Endodermal cell (in vitro differentiated cells): Measurements from ENCODE around the gene PTPRK. TPM values are rescaled to one million over a fixed set of nuclear protein-coding genes. Genes with fewer than 3 reads are reported as not detected.
"Not testable (repeated sequence)": the region's sequence is repeated elsewhere in the genome, so short reads cannot be mapped to it uniquely, and the experiment has no call there.

Experiments used
- DNase-seq: peaks from one replicate; pipeline ENCODE4 v3.0.0-alpha.2; 2017
- H3K27ac ChIP-seq: 2 replicates; pipeline ENCODE4 v1.5.1; 2013; ENCODE audit warnings: mild to moderate bottlenecking, low read depth, low read length, moderate library complexity
- H3K27me3 ChIP-seq: 2 replicates; pipeline ENCODE4 v1.6.1; 2013; ENCODE audit warnings: mild to moderate bottlenecking, low read length, moderate library complexity; ENCODE audit not compliant: insufficient read depth, control insufficient read depth, poor library complexity, severe bottlenecking
- H3K36me3 ChIP-seq: 2 replicates; pipeline ENCODE4 v1.7.0; 2013; ENCODE audit warnings: mild to moderate bottlenecking, low read length, moderate library complexity; ENCODE audit not compliant: control insufficient read depth, insufficient read depth
- H3K4me1 ChIP-seq: one replicate; pipeline ENCODE4 v1.7.0; 2013; ENCODE audit warnings: low read length; ENCODE audit not compliant: control insufficient read depth, insufficient read depth
- H3K4me3 ChIP-seq: 2 replicates; pipeline ENCODE4 v1.5.1; 2013; ENCODE audit warnings: mild to moderate bottlenecking, low read length, moderate library complexity
- H3K9ac ChIP-seq: 2 replicates; pipeline ENCODE4 v1.6.1; 2013; ENCODE audit warnings: mild to moderate bottlenecking, low read length, moderate library complexity; ENCODE audit not compliant: poor library complexity, severe bottlenecking; ENCODE audit errors: extremely low read depth
- H3K9me3 ChIP-seq: 2 replicates; pipeline ENCODE4 v1.6.1; 2013; ENCODE audit warnings: mild to moderate bottlenecking, low read length, moderate library complexity; ENCODE audit not compliant: control insufficient read depth
- H3K27ac Mint-ChIP-seq: 2 replicates; pipeline ENCODE4 v1.8.0; 2020; ENCODE audit warnings: mixed read lengths
- H3K27me3 Mint-ChIP-seq: 2 replicates; pipeline ENCODE4 v1.8.0; 2021; ENCODE audit warnings: mild to moderate bottlenecking, mixed read lengths; ENCODE audit not compliant: insufficient read depth
- H3K36me3 Mint-ChIP-seq: 2 replicates; pipeline ENCODE4 v1.8.0; 2020; ENCODE audit warnings: low read depth, mixed read lengths
- H3K4me1 Mint-ChIP-seq: 2 replicates; pipeline ENCODE4 v1.8.0; 2020; ENCODE audit warnings: mixed read lengths
- H3K4me3 Mint-ChIP-seq: 2 replicates; pipeline ENCODE4 v1.8.0; 2020; ENCODE audit warnings: mild to moderate bottlenecking, moderate library complexity, mixed read lengths
- H3K9me3 Mint-ChIP-seq: 2 replicates; pipeline ENCODE4 v1.8.0; 2020; ENCODE audit warnings: mild to moderate bottlenecking, mixed read lengths
- WGBS, 2 experiments: methylation state at CpG; one replicate each; pipeline versions ENCODE4 v1.1.5 to v1.1.7; 2013; ENCODE audit warnings: missing lambda C conversion rate in 2 of 2, mixed read lengths in 1 of 2; ENCODE audit not compliant: insufficient coverage in 1 of 2, insufficient read length in 1 of 2; 5-methylcytosine and 5-hydroxymethylcytosine counted together
- total RNA-seq, 2 donors: library from RNA; stranded (reverse); fragmentation: NEBNext Ultra II Directional in 1 of 2; extraction: Animal tissue kit (Norgen Biotek cat#: 25700) in 1 of 2; gene quantifications; 2 replicates in 1 of 2; 3 replicates in 1 of 2; pipeline ENCODE4 v1.2.1, GENCODE V29; 2021
- TF ChIP-seq, protein P1 (sequence below): fragments of 200-600 bp; sonication (generic); conservative IDR thresholded peaks from 2 replicates; pipeline ENCODE4 v1.5.0; 2021; ENCODE audit warnings: antibody characterized with exemption, mild to moderate bottlenecking

The PTPRK gene
- total RNA-seq, 2 donors from 2014 or later, result 46.4 to 57.6 TPM

GRCh38 chr6:127933852-127934840 is 586.3 kb downstream of the PTPRK start:
- no peak for DNase-seq
- Histone ChIP-seq H3K9ac (no peak overlapping the region), H3K4me1 (no peaks in the 10 kb centered on the region), H3K36me3 (no peaks in the 10 kb centered on the region), H3K9me3 (peaks cover 14% of the 10 kb centered on the region), H3K27ac (no peak overlapping the region), H3K4me3 (no peak overlapping the region), H3K27me3 (no peaks in the 10 kb centered on the region)
- H3K27me3 Mint-ChIP-seq, result no peaks in the 10 kb centered on the region
- 88 to 90% methylated on average over 3 to 7 of the region's 7 CpGs for WGBS, 2 experiments
- H3K4me1 Mint-ChIP-seq, result no peaks in the 10 kb centered on the region
- H3K9me3 Mint-ChIP-seq, result peaks cover 12% of the 10 kb centered on the region
- TF ChIP-seq, protein P1, sequence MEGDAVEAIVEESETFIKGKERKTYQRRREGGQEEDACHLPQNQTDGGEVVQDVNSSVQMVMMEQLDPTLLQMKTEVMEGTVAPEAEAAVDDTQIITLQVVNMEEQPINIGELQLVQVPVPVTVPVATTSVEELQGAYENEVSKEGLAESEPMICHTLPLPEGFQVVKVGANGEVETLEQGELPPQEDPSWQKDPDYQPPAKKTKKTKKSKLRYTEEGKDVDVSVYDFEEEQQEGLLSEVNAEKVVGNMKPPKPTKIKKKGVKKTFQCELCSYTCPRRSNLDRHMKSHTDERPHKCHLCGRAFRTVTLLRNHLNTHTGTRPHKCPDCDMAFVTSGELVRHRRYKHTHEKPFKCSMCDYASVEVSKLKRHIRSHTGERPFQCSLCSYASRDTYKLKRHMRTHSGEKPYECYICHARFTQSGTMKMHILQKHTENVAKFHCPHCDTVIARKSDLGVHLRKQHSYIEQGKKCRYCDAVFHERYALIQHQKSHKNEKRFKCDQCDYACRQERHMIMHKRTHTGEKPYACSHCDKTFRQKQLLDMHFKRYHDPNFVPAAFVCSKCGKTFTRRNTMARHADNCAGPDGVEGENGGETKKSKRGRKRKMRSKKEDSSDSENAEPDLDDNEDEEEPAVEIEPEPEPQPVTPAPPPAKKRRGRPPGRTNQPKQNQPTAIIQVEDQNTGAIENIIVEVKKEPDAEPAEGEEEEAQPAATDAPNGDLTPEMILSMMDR, result no peak
- no peak overlapping the region for H3K27ac Mint-ChIP-seq
- H3K4me3 Mint-ChIP-seq, result no peak overlapping the region
- no peaks in the 10 kb centered on the region for H3K36me3 Mint-ChIP-seq

- no peak overlapping the region for H3K9ac ChIP-seq
- no peaks in the 10 kb centered on the region for H3K4me1 Mint-ChIP-seq
- H3K4me1 ChIP-seq, result no peaks in the 10 kb centered on the region
- no peak overlapping the region for H3K27ac ChIP-seq
- no peak overlapping the region for H3K4me3 ChIP-seq
- TF ChIP-seq, protein P1, result no peak
- 100% methylated on average over 1 of the region's 1 CpG; no CpG with 5 or more reads in 1 of the 2 experiments for WGBS, 2 experiments
- H3K27me3 Mint-ChIP-seq, result no peaks in the 10 kb centered on the region
- no peak overlapping the region for H3K27ac Mint-ChIP-seq
- no peaks in the 10 kb centered on the region for H3K27me3 ChIP-seq
- H3K9me3 Mint-ChIP-seq, result peaks cover 12% of the 10 kb centered on the region
- no peak overlapping the region for H3K4me3 Mint-ChIP-seq
- no peaks in the 10 kb centered on the region for H3K36me3 ChIP-seq
- DNase-seq, result no peak
- H3K9me3 ChIP-seq, result peaks cover 14% of the 10 kb centered on the region
- no peaks in the 10 kb centered on the region for H3K36me3 Mint-ChIP-seq
These were observed 587.3 kb downstream of the PTPRK start for GRCh38 chr6:127933137-127933536.

DNA sequence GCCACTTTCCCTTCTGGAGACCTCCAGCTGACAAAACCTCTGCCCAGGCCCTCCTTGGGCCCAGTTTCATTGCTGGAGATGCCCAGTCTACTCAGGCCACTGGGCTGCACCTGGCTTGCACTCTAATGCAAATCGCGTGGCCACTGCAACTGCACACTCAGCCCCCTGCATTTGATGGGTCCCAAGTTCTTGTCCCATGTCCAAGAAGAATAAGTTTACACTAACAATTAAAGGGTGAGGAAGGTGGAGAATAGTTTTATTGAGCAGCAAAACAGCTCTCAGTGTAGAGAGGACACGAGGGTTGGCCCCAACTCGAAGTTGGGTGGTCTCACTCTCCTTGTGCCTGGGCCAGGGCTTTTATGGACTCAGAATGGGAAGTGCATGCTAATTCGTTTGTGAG is 587.7 kb downstream of the PTPRK start:
- H3K4me3 Mint-ChIP-seq, result no peak overlapping the region
- H3K27ac ChIP-seq, result no peak overlapping the region

GRCh38 chr6:127926441-127926840 is 594.0 kb downstream of the PTPRK start:
- H3K27me3 ChIP-seq, H3K4me3 ChIP-seq, H3K4me1 ChIP-seq, H3K4me3 Mint-ChIP-seq, H3K36me3 Mint-ChIP-seq, H3K9ac ChIP-seq, H3K27me3 Mint-ChIP-seq, H3K36me3 ChIP-seq, H3K4me1 Mint-ChIP-seq, H3K27ac ChIP-seq, DNase-seq, H3K27ac Mint-ChIP-seq: not testable (repeated sequence)
- WGBS, 2 experiments, result 93 to 95% methylated on average over 7 to 9 of the region's 10 CpGs
- H3K9me3 ChIP-seq, result peaks cover 11% of the 10 kb centered on the region
- peaks cover 25% of the 10 kb centered on the region for H3K9me3 Mint-ChIP-seq

More for the DNA sequence above, 587.7 kb downstream of the PTPRK start:
- H3K27me3 ChIP-seq, result no peaks in the 10 kb centered on the region
- no peak for DNase-seq
- Mint-ChIP-seq H3K4me1 (no peaks in the 10 kb centered on the region), H3K36me3 (no peaks in the 10 kb centered on the region), H3K27me3 (no peaks in the 10 kb centered on the region), H3K9me3 (peaks cover 13% of the 10 kb centered on the region), H3K27ac (no peak overlapping the region)
- no peaks in the 10 kb centered on the region for H3K36me3 ChIP-seq
- no peak overlapping the region for H3K9ac ChIP-seq
- TF ChIP-seq, protein P1, result no peak
- H3K4me3 ChIP-seq, result no peak overlapping the region
- no peaks in the 10 kb centered on the region for H3K4me1 ChIP-seq
- peaks cover 14% of the 10 kb centered on the region for H3K9me3 ChIP-seq
- 89 to 100% methylated on average over 2 to 5 of the region's 5 CpGs for WGBS, 2 experiments
